Small intestine (tissue), 7 donors: ENCODE results near the gene RAET1G. TPM values are rescaled to one million over a fixed set of nuclear protein-coding genes. Genes with fewer than 3 reads are reported as not detected.

Experiments
- DNase-seq, 2 donors: peaks; one replicate each; pipeline versions ENCODE4 v3.0.0 to v3.0.0-alpha.2; 2013
- FAIRE-seq: peaks from 2 replicates; lab custom pipeline; 2012; peaks lifted over from hg19 to GRCh38; lab: Jason Lieb, UNC
- H3K27ac ChIP-seq, 3 donors: one replicate each; pipeline ENCODE4 v1.5.1; 2013; ENCODE audit warnings: low read length in 2 of 3, mild to moderate bottlenecking in 2 of 3, control low read depth in 1 of 3, inconsistent platforms in 1 of 3, low read depth in 1 of 3, moderate library complexity in 1 of 3
- H3K27me3 ChIP-seq, 3 donors: one replicate each; pipeline ENCODE4 v1.6.1; 2013; ENCODE audit warnings: low read length in 3 of 3, inconsistent platforms in 1 of 3; ENCODE audit not compliant: control insufficient read depth in 3 of 3, insufficient read depth in 3 of 3
- H3K36me3 ChIP-seq, 3 donors: one replicate each; pipeline ENCODE4 v1.6.1; 2013; ENCODE audit warnings: low read length in 3 of 3, inconsistent platforms in 1 of 3, low read depth in 1 of 3, mild to moderate bottlenecking in 1 of 3, moderate library complexity in 1 of 3; ENCODE audit not compliant: control insufficient read depth in 3 of 3, insufficient read depth in 2 of 3
- H3K4me1 ChIP-seq, 3 donors: one replicate each; pipeline ENCODE4 v1.6.1; 2013; ENCODE audit warnings: low read length in 2 of 3, inconsistent platforms in 1 of 3, low read depth in 1 of 3, mild to moderate bottlenecking in 1 of 3, moderate library complexity in 1 of 3; ENCODE audit not compliant: control insufficient read depth in 3 of 3, insufficient read depth in 2 of 3
- H3K4me3 ChIP-seq, 3 donors: one replicate each; pipeline ENCODE4 v1.5.1; 2013; ENCODE audit warnings: low read length in 3 of 3, control low read depth in 1 of 3, inconsistent platforms in 1 of 3, low read depth in 1 of 3, mild to moderate bottlenecking in 1 of 3, moderate library complexity in 1 of 3
- H3K9me3 ChIP-seq, 2 donors: one replicate each; pipeline ENCODE4 v1.6.1; 2013; ENCODE audit warnings: low read depth in 1 of 2, low read length in 1 of 2; ENCODE audit not compliant: control insufficient read depth in 2 of 2, insufficient read depth in 1 of 2
- WGBS, 3 donors: extraction: QIAGEN DNeasy Blood & Tissue Kit; methylation state at CpG; one replicate each; pipeline ENCODE4 v1.1.7; 2013; 5-methylcytosine and 5-hydroxymethylcytosine counted together
- polyA plus RNA-seq, 4 donors: library from polyadenylated mRNA; stranded (reverse) in 3 of 4; unstranded in 1 of 4; fragments of 200-250 nt in 3 of 4; fragments of 120-200 nt in 1 of 4; gene quantifications; one replicate each; pipeline versions ENCODE4 v1.2.1 to v1.2.3, GENCODE V29; 2013
- donor health status: healthy with polysubstance abuse.
- donor health status: control.
- donor health status: control.
- donor health status: Bipolar disorder and iron deficiency.
- donor health status: healthy.

Gene RAET1G
- polyA plus RNA-seq, 4 donors: 0.15 to 0.27 TPM; not detected in 2

- 78 to 91% (median 85%) methylated on average over 10 of the region's 10 CpGs for WGBS, 3 donors
- Histone ChIP-seq H3K4me3 (no peak overlapping the region), H3K4me1 (no peaks in the 10 kb centered on the region), H3K9me3 (no peaks in the 10 kb centered on the region), H3K36me3 (no peaks in the 10 kb centered on the region), H3K27ac (no peak overlapping the region), H3K27me3 (no peaks in the 10 kb centered on the region)
- DNase-seq: no peak
- FAIRE-seq: no peak
These were observed 41.7 kb downstream of the RAET1G start for GRCh38 chr6:149881066-149881766.

GRCh38 chr6:149877659-149878058 lies 45.3 kb downstream of the RAET1G start:
- no peaks in the 10 kb centered on the region for H3K9me3 ChIP-seq
- no peak for DNase-seq
- H3K4me3 ChIP-seq: no peak overlapping the region
- H3K27me3 ChIP-seq: no peaks in the 10 kb centered on the region
- no peaks in the 10 kb centered on the region for H3K4me1 ChIP-seq
- 77 to 93% (median 88%) methylated on average over 1 of the region's 1 CpG for WGBS, 3 donors
- FAIRE-seq: no peak
- H3K36me3 ChIP-seq: no peaks in the 10 kb centered on the region
- H3K27ac ChIP-seq: no peak overlapping the region

GRCh38 chr6:149876241-149876933 lies 46.5 kb downstream of the RAET1G start:
- Histone ChIP-seq H3K4me3 (no peak overlapping the region), H3K27me3 (no peaks in the 10 kb centered on the region), H3K36me3 (no peaks in the 10 kb centered on the region), H3K4me1 (no peaks in the 10 kb centered on the region), H3K27ac (no peak overlapping the region), H3K9me3 (no peaks in the 10 kb centered on the region)
- FAIRE-seq: no peak
- WGBS, 3 donors: 78 to 86% (median 78%) methylated on average over 3 of the region's 3 CpGs
- no peak for DNase-seq

GRCh38 chr6:149872233-149872632 lies 50.7 kb downstream of the RAET1G start:
- DNase-seq (no peak), FAIRE-seq (no peak)
- H3K9me3 ChIP-seq: no peaks in the 10 kb centered on the region
- no peak overlapping the region for H3K4me3 ChIP-seq
- H3K27ac ChIP-seq: no peak overlapping the region
- no peaks in the 10 kb centered on the region for H3K4me1 ChIP-seq
- no peaks in the 10 kb centered on the region for H3K36me3 ChIP-seq
- H3K27me3 ChIP-seq: no peaks in the 10 kb centered on the region
- 46 to 100% (median 73%) methylated on average over 1 of the region's 1 CpG for WGBS, 3 donors

GRCh38 chr6:149871182-149871581 lies 51.7 kb downstream of the RAET1G start:
- H3K27me3 ChIP-seq: no peaks in the 10 kb centered on the region
- no peak overlapping the region for H3K4me3 ChIP-seq
- no peaks in the 10 kb centered on the region for H3K9me3 ChIP-seq
- FAIRE-seq: no peak
- DNase-seq: no peak
- no peaks in the 10 kb centered on the region for H3K36me3 ChIP-seq
- no peak overlapping the region for H3K27ac ChIP-seq
- 67 to 78% (median 69%) methylated on average over 2 of the region's 2 CpGs for WGBS, 3 donors
- H3K4me1 ChIP-seq: no peaks in the 10 kb centered on the region

GRCh38 chr6:149869275-149869892 lies 53.5 kb downstream of the RAET1G start:
- Histone ChIP-seq H3K27me3 (no peaks in the 10 kb centered on the region), H3K4me3 (no peak overlapping the region), H3K9me3 (no peaks in the 10 kb centered on the region), H3K36me3 (no peaks in the 10 kb centered on the region), H3K4me1 (peaks cover 0 to 5% (median 0%) of the 10 kb centered on the region in 3 donors), H3K27ac (no peak overlapping the region)
- no peak for DNase-seq
- FAIRE-seq: no peak
- WGBS, 3 donors: 72 to 82% (median 81%) methylated on average over 10 of the region's 10 CpGs

DNA sequence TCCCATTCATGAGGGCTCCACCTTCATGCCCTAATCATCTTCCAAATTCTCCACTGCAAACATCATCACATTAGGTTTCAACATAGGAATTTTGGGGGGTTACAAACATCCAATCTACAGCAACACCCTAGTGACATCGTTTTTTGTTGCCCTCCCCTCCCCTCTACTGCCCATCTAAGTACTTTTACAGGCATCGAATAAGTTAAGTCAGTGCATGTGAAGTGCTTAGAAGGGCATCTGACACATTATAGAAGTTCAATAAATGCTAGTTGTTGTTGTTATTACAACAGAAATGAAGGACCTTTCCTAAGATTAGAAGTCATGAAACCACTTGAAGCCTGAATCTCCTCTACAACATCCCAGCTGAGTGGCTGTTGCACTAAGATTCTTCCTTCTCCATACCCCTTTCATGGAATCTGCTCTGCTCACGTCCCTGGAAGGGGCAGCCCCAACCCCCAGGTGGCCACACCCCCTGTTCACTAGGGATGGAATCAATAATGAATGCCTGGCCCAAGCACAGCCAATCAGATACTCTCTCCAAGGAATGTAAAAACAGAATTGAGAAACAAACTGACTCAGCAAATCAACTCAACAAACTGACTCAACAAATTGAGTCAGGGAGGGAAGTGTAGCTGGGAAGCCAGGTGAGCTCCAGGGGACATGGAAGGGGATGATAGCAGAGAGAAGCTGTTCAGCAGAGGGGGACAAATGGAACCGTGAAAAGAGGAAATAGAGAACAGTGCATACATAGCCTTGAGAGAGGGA lies 54.9 kb downstream of the RAET1G start:
- WGBS, 3 donors: 60 to 61% (median 60%) methylated on average over 4 of the region's 4 CpGs
- FAIRE-seq (no peak), DNase-seq (no peak)
- no peaks in the 10 kb centered on the region for H3K36me3 ChIP-seq
- H3K27me3 ChIP-seq: no peaks in the 10 kb centered on the region
- H3K4me3 ChIP-seq: no peak overlapping the region
- no peak overlapping the region for H3K27ac ChIP-seq
- H3K4me1 ChIP-seq: peaks cover 0 to 6% (median 0%) of the 10 kb centered on the region in 3 donors
- no peaks in the 10 kb centered on the region for H3K9me3 ChIP-seq
